ENCODE results near the gene PEAK1. TPM values are rescaled to one million over a fixed set of nuclear protein-coding genes. Genes with fewer than 3 reads are reported as not detected.
A peak's percentile ranks its signal among the peaks of the same experiment; 100 is the strongest.

PEAK1 gene
- total and polyA plus RNA-seq, 9 of the 15 experiments (the other 6 are each of a cell fraction or from before 2014, with no cell fraction given), result 0.99 to 22.4 (median 10.8) TPM

- TF ChIP-seq ZNF740 (CRISPR knock-in tag; IDR thresholded peaks at IDR 0.05) (peak; percentile 75; the same call in 1 of the 2 replicates), ZNF740 (tag; IDR thresholded peaks at IDR 0.05) (peak in 1 of 2 experiments; percentile 84; a peak in 2 of 4 replicates), SMAD4 (CRISPR knock-in tag; conservative IDR thresholded peaks at IDR 0.05) (peak; percentile 91), GTF2F1 (IDR thresholded peaks at IDR 0.05; ENCODE audit: low read depth, low read length) (no peak), TAL1 (IDR thresholded peaks at IDR 0.05) (no peak), EGR1 (conservative IDR thresholded peaks at IDR 0.05) (peak; percentile 80), YY1 (IDR thresholded peaks at IDR 0.05; ENCODE audit: borderline replicate concordance in 1 of 3, control insufficient read depth in 1 of 3, extremely low read depth in 1 of 3, insufficient read depth in 3 of 3, insufficient read length in 1 of 3, insufficient replicate concordance in 2 of 3, low read depth in 1 of 3, low read length in 2 of 3) (peak; percentile 20 to 87 (median 79)), ZNF592 (IDR thresholded peaks at IDR 0.05) (0 out of 2 replicates have a peak, but pooled peaks have one; percentile 10), CHD4 (IDR thresholded peaks at IDR 0.05; ENCODE audit: insufficient read depth, insufficient replicate concordance, low read depth, low read length, poor library complexity, severe bottlenecking) (no peak), IFI16 (CRISPR knock-in tag; IDR thresholded peaks at IDR 0.05) (no peak), MED1 (CRISPR knock-in tag; IDR thresholded peaks at IDR 0.05; ENCODE audit: borderline replicate concordance) (no peak), BHLHE40 (IDR thresholded peaks at IDR 0.05; ENCODE audit: low read length) (0 out of 2 replicates have a peak, but pooled peaks have one; percentile 8), JUNB (CRISPR knock-in tag; conservative IDR thresholded peaks at IDR 0.05) (no peak), FOXP1 (CRISPR knock-in tag; IDR thresholded peaks at IDR 0.05) (peak; percentile 76), U2AF1 (optimal IDR thresholded peaks at IDR 0.05; ENCODE audit: low read depth, low read length) (no peak), JUN (IDR thresholded peaks at IDR 0.05; ENCODE audit: borderline replicate concordance, low read depth, low read length) (peak; percentile 43; the same call in 1 of the 2 replicates), JUN (CRISPR knock-in tag; IDR thresholded peaks at IDR 0.05; ENCODE audit: borderline replicate concordance) (no peak), ZKSCAN8 (CRISPR knock-in tag; IDR thresholded peaks at IDR 0.05) (no peak)
- TF ChIP-seq, protein P1, sequence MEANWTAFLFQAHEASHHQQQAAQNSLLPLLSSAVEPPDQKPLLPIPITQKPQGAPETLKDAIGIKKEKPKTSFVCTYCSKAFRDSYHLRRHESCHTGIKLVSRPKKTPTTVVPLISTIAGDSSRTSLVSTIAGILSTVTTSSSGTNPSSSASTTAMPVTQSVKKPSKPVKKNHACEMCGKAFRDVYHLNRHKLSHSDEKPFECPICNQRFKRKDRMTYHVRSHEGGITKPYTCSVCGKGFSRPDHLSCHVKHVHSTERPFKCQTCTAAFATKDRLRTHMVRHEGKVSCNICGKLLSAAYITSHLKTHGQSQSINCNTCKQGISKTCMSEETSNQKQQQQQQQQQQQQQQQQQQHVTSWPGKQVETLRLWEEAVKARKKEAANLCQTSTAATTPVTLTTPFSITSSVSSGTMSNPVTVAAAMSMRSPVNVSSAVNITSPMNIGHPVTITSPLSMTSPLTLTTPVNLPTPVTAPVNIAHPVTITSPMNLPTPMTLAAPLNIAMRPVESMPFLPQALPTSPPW (CRISPR knock-in tag; IDR thresholded peaks at IDR 0.05), result peak; percentile 94
- TF ChIP-seq, protein P2, sequence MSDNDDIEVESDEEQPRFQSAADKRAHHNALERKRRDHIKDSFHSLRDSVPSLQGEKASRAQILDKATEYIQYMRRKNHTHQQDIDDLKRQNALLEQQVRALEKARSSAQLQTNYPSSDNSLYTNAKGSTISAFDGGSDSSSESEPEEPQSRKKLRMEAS (CRISPR knock-in tag; IDR thresholded peaks at IDR 0.05), result peak; percentile 53; the same call in 1 of the 2 replicates
Observed at GRCh38 chr15:77070495-77071304, 349.2 kb downstream of the PEAK1 start, which contains the start of gene TSPAN3 (continued).

All from K562 (cell line).